GM23248 (cell line): ENCODE results near the gene UNC5A.

Experiments used
- EZH2 ChIP-seq: fragments of 200-600 bp; sonication (generic); IDR thresholded peaks from 2 replicates; pipeline ENCODE4 v1.6.1; 2018; ENCODE audit warnings: antibody characterized with exemption, mild to moderate bottlenecking; ENCODE audit not compliant: insufficient read depth, poor library complexity, severe bottlenecking
- EZH2phosphoT487 ChIP-seq: fragments of 200-600 bp; sonication (generic); IDR thresholded peaks from 2 replicates; pipeline ENCODE4 v1.6.1; 2018; ENCODE audit warnings: antibody characterized with exemption, moderate library complexity, mild to moderate bottlenecking, low read depth; ENCODE audit not compliant: insufficient read depth

- no peak for TF ChIP-seq EZH2
- TF ChIP-seq EZH2phosphoT487: no peak
These were observed 21.2 kb upstream of the UNC5A start for GRCh38 chr5:176788941-176789872.
